ENCODE measurements around the gene RNU5D-1. TPM values are rescaled to one million over a fixed set of nuclear protein-coding genes. Genes with fewer than 3 reads are reported as not detected.

The RNU5D-1 gene
- total RNA-seq, 1 experiment from 2014 or later = not detected

DNA sequence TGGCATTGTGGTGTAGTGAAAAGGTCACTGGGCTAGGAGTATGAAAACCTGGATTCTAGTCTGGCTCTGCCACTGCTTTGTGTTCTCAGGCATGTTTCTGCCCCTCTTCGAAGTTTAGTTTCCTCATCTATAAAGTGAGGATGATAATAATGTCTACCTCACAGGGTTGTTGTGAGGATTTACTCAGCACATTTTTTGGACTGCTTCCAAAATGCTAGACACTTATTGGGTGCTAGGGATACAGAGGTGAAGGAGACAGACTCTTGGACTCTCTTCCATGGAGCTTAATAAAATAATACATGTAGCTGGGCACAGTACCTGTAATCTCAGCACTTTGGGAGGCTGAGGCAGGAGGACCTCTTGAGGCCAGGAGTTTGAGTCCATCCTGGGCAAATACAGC is 12.2 kb upstream of the RNU5D-1 start:
- Mint-ChIP-seq H3K9me3 (peaks cover 5% of the 10 kb centered on the region), H3K4me1 (peaks cover 12% of the 10 kb centered on the region), H3K36me3 (peaks cover 57% of the 10 kb centered on the region), H3K27me3 (ENCODE audit: low read depth) (no peaks in the 10 kb centered on the region), H3K27ac (peak overlapping the region; percentile 20), H3K4me3 (no peak overlapping the region)
- ATAC-seq (no peak), DNase-seq (ENCODE audit: low spot score) (no peak)
- TF ChIP-seq CREM (CRISPR knock-in tag; IDR thresholded peaks at IDR 0.05) (no peak), E2F5 (CRISPR knock-in tag; IDR thresholded peaks at IDR 0.05) (no peak), PRDM15 (CRISPR knock-in tag; IDR thresholded peaks at IDR 0.05) (no peak), ATF1 (CRISPR knock-in tag; IDR thresholded peaks at IDR 0.05) (no peak), MAX (CRISPR knock-in tag; IDR thresholded peaks at IDR 0.05) (no peak), IRF1 (CRISPR knock-in tag; IDR thresholded peaks at IDR 0.05) (no peak), ZNF317 (CRISPR knock-in tag; IDR thresholded peaks at IDR 0.05; ENCODE audit: borderline replicate concordance, low read depth) (no peak), ZNF416 (CRISPR knock-in tag; IDR thresholded peaks at IDR 0.05) (no peak), SMAD3 (CRISPR knock-in tag; IDR thresholded peaks at IDR 0.05; ENCODE audit: borderline replicate concordance) (no peak), ZBTB21 (CRISPR knock-in tag; IDR thresholded peaks at IDR 0.05; ENCODE audit: borderline replicate concordance) (no peak), ZNF671 (CRISPR knock-in tag; IDR thresholded peaks at IDR 0.05) (no peak)
- TF ChIP-seq, protein P1, sequence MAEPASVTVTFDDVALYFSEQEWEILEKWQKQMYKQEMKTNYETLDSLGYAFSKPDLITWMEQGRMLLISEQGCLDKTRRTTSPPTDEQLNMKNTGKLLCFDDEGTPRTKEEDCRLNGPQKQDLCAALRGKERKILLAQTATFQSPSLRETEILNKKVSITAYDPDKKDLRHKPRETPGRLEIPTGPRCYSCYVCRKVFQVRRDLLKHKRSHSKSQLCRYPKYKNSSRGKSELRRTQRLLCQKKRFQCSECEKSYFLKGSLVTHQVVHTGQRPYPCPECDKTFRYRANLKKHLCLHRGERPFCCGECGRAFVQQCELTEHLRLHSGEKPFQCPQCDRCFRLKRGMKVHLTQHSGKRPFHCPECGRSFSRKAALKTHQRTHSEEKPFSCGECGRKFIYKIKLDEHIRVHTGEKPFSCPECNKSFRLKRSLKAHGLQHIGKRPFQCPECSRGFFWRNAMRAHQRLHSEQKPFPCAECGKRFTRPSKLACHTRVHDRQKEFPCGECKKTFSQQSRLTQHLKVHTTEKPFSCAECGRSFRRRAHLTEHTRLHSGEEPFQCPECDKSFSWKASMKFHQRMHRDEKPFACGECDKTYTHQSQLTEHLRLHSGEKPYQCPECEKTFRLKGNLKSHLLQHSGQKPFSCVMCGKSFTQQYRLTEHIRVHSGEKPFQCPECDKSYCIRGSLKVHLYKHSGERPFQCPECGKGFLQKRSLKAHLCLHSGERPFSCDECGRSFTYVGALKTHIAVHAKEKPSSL (CRISPR knock-in tag; conservative IDR thresholded peaks at IDR 0.05) = no peak
- TF ChIP-seq, protein P2, sequence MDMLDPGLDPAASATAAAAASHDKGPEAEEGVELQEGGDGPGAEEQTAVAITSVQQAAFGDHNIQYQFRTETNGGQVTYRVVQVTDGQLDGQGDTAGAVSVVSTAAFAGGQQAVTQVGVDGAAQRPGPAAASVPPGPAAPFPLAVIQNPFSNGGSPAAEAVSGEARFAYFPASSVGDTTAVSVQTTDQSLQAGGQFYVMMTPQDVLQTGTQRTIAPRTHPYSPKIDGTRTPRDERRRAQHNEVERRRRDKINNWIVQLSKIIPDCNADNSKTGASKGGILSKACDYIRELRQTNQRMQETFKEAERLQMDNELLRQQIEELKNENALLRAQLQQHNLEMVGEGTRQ (CRISPR knock-in tag; IDR thresholded peaks at IDR 0.05) = no peak
- TF ChIP-seq, protein P3, sequence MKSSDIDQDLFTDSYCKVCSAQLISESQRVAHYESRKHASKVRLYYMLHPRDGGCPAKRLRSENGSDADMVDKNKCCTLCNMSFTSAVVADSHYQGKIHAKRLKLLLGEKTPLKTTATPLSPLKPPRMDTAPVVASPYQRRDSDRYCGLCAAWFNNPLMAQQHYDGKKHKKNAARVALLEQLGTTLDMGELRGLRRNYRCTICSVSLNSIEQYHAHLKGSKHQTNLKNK (CRISPR knock-in tag; IDR thresholded peaks at IDR 0.05) = no peak
- TF ChIP-seq, protein P4, sequence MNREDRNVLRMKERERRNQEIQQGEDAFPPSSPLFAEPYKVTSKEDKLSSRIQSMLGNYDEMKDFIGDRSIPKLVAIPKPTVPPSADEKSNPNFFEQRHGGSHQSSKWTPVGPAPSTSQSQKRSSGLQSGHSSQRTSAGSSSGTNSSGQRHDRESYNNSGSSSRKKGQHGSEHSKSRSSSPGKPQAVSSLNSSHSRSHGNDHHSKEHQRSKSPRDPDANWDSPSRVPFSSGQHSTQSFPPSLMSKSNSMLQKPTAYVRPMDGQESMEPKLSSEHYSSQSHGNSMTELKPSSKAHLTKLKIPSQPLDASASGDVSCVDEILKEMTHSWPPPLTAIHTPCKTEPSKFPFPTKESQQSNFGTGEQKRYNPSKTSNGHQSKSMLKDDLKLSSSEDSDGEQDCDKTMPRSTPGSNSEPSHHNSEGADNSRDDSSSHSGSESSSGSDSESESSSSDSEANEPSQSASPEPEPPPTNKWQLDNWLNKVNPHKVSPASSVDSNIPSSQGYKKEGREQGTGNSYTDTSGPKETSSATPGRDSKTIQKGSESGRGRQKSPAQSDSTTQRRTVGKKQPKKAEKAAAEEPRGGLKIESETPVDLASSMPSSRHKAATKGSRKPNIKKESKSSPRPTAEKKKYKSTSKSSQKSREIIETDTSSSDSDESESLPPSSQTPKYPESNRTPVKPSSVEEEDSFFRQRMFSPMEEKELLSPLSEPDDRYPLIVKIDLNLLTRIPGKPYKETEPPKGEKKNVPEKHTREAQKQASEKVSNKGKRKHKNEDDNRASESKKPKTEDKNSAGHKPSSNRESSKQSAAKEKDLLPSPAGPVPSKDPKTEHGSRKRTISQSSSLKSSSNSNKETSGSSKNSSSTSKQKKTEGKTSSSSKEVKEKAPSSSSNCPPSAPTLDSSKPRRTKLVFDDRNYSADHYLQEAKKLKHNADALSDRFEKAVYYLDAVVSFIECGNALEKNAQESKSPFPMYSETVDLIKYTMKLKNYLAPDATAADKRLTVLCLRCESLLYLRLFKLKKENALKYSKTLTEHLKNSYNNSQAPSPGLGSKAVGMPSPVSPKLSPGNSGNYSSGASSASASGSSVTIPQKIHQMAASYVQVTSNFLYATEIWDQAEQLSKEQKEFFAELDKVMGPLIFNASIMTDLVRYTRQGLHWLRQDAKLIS (CRISPR knock-in tag; IDR thresholded peaks at IDR 0.05; ENCODE audit: borderline replicate concordance) = no peak
- ChIA-PET POLR2A (interaction anchor here (0.6 to 0.9 kb wide), 5 partner anchors 11 to 84 kb away, joined by 3 to 5 read pairs (median 4); partner anchors contain the start of gene RPS8), CTCF (interaction anchor here (2.0 kb wide), 1 partner anchor 13 kb away, joined by 8 read pairs; the partner anchor contains the start of gene RNU5D-1)
